HepG2 (cell line): ENCODE measurements around the gene CCDC88C. TPM values are rescaled to one million over a fixed set of nuclear protein-coding genes. Genes with fewer than 3 reads are reported as not detected.

Experiments
- ARNTL ChIP-seq: sonication (generic); formaldehyde crosslinking; IDR thresholded peaks from 2 replicates; pipeline ENCODE4 v1.4.0; 2020; ENCODE audit warnings: mild to moderate bottlenecking, missing genetic modification reagents
- CSRNP2 ChIP-seq: sonication (generic); formaldehyde crosslinking; conservative IDR thresholded peaks from 2 replicates; pipeline ENCODE4 v1.8.0; 2022; ENCODE audit warnings: low read depth, missing genetic modification reagents
- FOXK1 ChIP-seq: sonication (generic); formaldehyde crosslinking; IDR thresholded peaks from 2 replicates; pipeline ENCODE4 v1.4.0; 2020; ENCODE audit warnings: low read depth, missing genetic modification reagents, borderline replicate concordance
- HMGXB4 ChIP-seq, 2 experiments: sonication (generic) in 1 of 2; formaldehyde crosslinking in 1 of 2; IDR thresholded peaks; 2 replicates each; pipeline versions ENCODE4 v1.4.0 to v1.6.1; 2018 to 2020; ENCODE audit warnings: missing genetic modification reagents in 2 of 2, borderline replicate concordance in 1 of 2, low read depth in 1 of 2, mild to moderate bottlenecking in 1 of 2, missing biosample characterization in 1 of 2
- HOMEZ ChIP-seq: IDR thresholded peaks from 2 replicates; pipeline ENCODE4 v1.6.1; 2016; ENCODE audit warnings: low read depth
- IRX3 ChIP-seq: sonication (generic); formaldehyde crosslinking; IDR thresholded peaks from 2 replicates; pipeline ENCODE4 v1.8.1; 2023; ENCODE audit warnings: mild to moderate bottlenecking, low read depth, missing genetic modification reagents, borderline replicate concordance
- JUN ChIP-seq: sonication (generic); formaldehyde crosslinking; IDR thresholded peaks from 2 replicates; pipeline ENCODE4 v1.4.0; 2020; ENCODE audit warnings: mild to moderate bottlenecking, missing genetic modification reagents
- KDM2A ChIP-seq: sonication (generic); formaldehyde crosslinking; IDR thresholded peaks from 2 replicates; pipeline ENCODE4 v1.4.0; 2020; ENCODE audit warnings: low read depth, missing genetic modification reagents, borderline replicate concordance
- MXI1 ChIP-seq: IDR thresholded peaks from 3 replicates; pipeline ENCODE4 v1.6.1; 2012; ENCODE audit warnings: low read depth, low read length, inconsistent platforms, borderline replicate concordance
- NR1H2 ChIP-seq: sonication (generic); formaldehyde crosslinking; IDR thresholded peaks from 2 replicates; pipeline ENCODE4 v1.8.1; 2022; ENCODE audit warnings: low read depth, missing genetic modification reagents, borderline replicate concordance
- SOX6 ChIP-seq, 2 experiments: fragments of 450-650 bp in 1 of 2; sonication (generic) in 1 of 2; formaldehyde crosslinking in 1 of 2; IDR thresholded peaks; 2 replicates each; pipeline versions ENCODE4 v1.4.0 to v1.6.1; 2017 to 2020; ENCODE audit warnings: antibody characterized with exemption in 1 of 2, mild to moderate bottlenecking in 1 of 2, missing genetic modification reagents in 1 of 2
- SRSF1 ChIP-seq: fragments of 200-400 bp; formaldehyde crosslinking; optimal IDR thresholded peaks from 2 replicates; pipeline ENCODE3; 2017; ENCODE audit warnings: mild to moderate bottlenecking, low read depth, low read length, moderate library complexity
- ZBTB20 ChIP-seq: sonication (generic); formaldehyde crosslinking; IDR thresholded peaks from 2 replicates; pipeline ENCODE4 v1.8.1; 2023; ENCODE audit warnings: missing genetic modification reagents, low read depth, mild to moderate bottlenecking, borderline replicate concordance
- ZBTB3 ChIP-seq: sonication (generic); formaldehyde crosslinking; IDR thresholded peaks from 2 replicates; pipeline ENCODE4 v1.4.0; 2020; ENCODE audit warnings: low read depth, mild to moderate bottlenecking, moderate library complexity, missing genetic modification reagents, borderline replicate concordance
- ZFP36L1 ChIP-seq: sonication (generic); formaldehyde crosslinking; IDR thresholded peaks from 2 replicates; pipeline ENCODE4 v1.8.0; 2022; ENCODE audit warnings: mild to moderate bottlenecking, missing genetic modification reagents, moderate library complexity
- ZFYVE20 ChIP-seq: sonication (generic); formaldehyde crosslinking; IDR thresholded peaks from 2 replicates; pipeline ENCODE4 v1.8.0; 2023; ENCODE audit warnings: low read depth, mild to moderate bottlenecking, moderate library complexity, missing genetic modification reagents, borderline replicate concordance
- ZNF205 ChIP-seq: IDR thresholded peaks from 2 replicates; pipeline ENCODE4 v1.6.1; 2018; ENCODE audit warnings: missing biosample characterization, missing genetic modification reagents
- ZNF510 ChIP-seq: sonication (generic); formaldehyde crosslinking; IDR thresholded peaks from 2 replicates; pipeline ENCODE4 v1.4.0; 2020; ENCODE audit warnings: low read depth, mild to moderate bottlenecking, missing genetic modification reagents
- ZNF546 ChIP-seq: sonication (generic); formaldehyde crosslinking; conservative IDR thresholded peaks from 2 replicates; pipeline ENCODE4 v1.8.1; 2023; ENCODE audit warnings: mild to moderate bottlenecking, missing genetic modification reagents
- ZNF552 ChIP-seq: sonication (generic); formaldehyde crosslinking; IDR thresholded peaks from 2 replicates; pipeline ENCODE4 v1.9.0; 2022; ENCODE audit warnings: missing genetic modification reagents, mild to moderate bottlenecking, borderline replicate concordance
- ZNF790 ChIP-seq: sonication (generic); formaldehyde crosslinking; IDR thresholded peaks from 2 replicates; pipeline ENCODE4 v1.8.0; 2022; ENCODE audit warnings: missing genetic modification reagents, mild to moderate bottlenecking, borderline replicate concordance
- ZNF83 ChIP-seq: sonication (generic); formaldehyde crosslinking; IDR thresholded peaks from 2 replicates; pipeline ENCODE4 v1.4.0; 2020; ENCODE audit warnings: missing genetic modification reagents, mild to moderate bottlenecking, borderline replicate concordance
- polyA plus RNA-seq, 8 experiments: library from polyadenylated mRNA; depleted of rRNA in 3 of 8; stranded (reverse) in 7 of 8; unstranded in 1 of 8; fragments of >200 nt; fragmentation: Illumina TruSeq in 4 of 8; extraction: Trizol in 4 of 8; gene quantifications; 2 replicates each; pipeline versions ENCODE4 v1.2.1 to v1.2.3, GENCODE V29; 2011 to 2016; ENCODE audit warnings: low read depth in 4 of 8, missing spikeins in 1 of 8, mixed read lengths in 1 of 8; ENCODE audit not compliant: insufficient read depth in 1 of 8
- total RNA-seq, 5 experiments: library from RNA; depleted of rRNA; stranded (reverse); fragments of >200 nt; fragmentation: Illumina TruSeq; extraction: Trizol; gene quantifications; 2 replicates each; pipeline ENCODE4 v1.2.3, GENCODE V29; 2016; ENCODE audit warnings: low read depth in 1 of 5

The CCDC88C gene
- total and polyA plus RNA-seq, 2 of the 13 experiments (the other 11 are each of a cell fraction or from before 2014, with no cell fraction given): 3.6 to 11.7 TPM

- TF ChIP-seq ZNF790 (peak; percentile 75; the same call in 1 of the 2 replicates), HMGXB4 (CRISPR knock-in tag; IDR thresholded peaks at IDR 0.05; ENCODE audit: borderline replicate concordance in 1 of 2, low read depth in 1 of 2) (peak in 1 of 2 experiments; percentile 7; a peak in 1 of 4 replicates), SRSF1 (no peak), ZBTB3 (peak; percentile 81; the same call in 1 of the 2 replicates), ZNF83 (CRISPR knock-in tag) (0 out of 2 replicates have a peak, but pooled peaks have one; percentile 45), ZNF205 (no peak), HOMEZ (no peak), SOX6 (IDR thresholded peaks at IDR 0.05) (no peak), SOX6 (CRISPR knock-in tag; IDR thresholded peaks at IDR 0.05) (peak; percentile 5; the same call in 1 of the 2 replicates), IRX3 (CRISPR knock-in tag) (peak; percentile 95), FOXK1 (CRISPR knock-in tag) (no peak), MXI1 (peak; percentile 55; the same call in 1 of the 3 replicates), ZFYVE20 (peak; percentile 98), ZNF552 (CRISPR knock-in tag) (peak; percentile 91; the same call in 1 of the 2 replicates), JUN (CRISPR knock-in tag) (peak; percentile 61; the same call in 1 of the 2 replicates), ZFP36L1 (CRISPR knock-in tag) (0 out of 2 replicates have a peak, but pooled peaks have one; percentile 48), CSRNP2 (peak; percentile 81; the same call in 1 of the 2 replicates), ARNTL (CRISPR knock-in tag) (peak; percentile 50; the same call in 1 of the 2 replicates), KDM2A (CRISPR knock-in tag) (no peak), NR1H2 (CRISPR knock-in tag) (peak; percentile 94), ZBTB20 (CRISPR knock-in tag) (no peak), ZNF510 (0 out of 2 replicates have a peak, but pooled peaks have one; percentile 46), ZNF546 (CRISPR knock-in tag) (peak; percentile 90)
Observed at GRCh38 chr14:91417983-91418386, 365 bp upstream of the CCDC88C start (continued).
